Measurements from ENCODE around the gene ARHGAP25.

Gene ARHGAP25

GRCh38 chr2:68766376-68766845 is 31.8 kb downstream of the ARHGAP25 start:
- no peak for DNase-seq (ENCODE audit: low spot score)

DNA sequence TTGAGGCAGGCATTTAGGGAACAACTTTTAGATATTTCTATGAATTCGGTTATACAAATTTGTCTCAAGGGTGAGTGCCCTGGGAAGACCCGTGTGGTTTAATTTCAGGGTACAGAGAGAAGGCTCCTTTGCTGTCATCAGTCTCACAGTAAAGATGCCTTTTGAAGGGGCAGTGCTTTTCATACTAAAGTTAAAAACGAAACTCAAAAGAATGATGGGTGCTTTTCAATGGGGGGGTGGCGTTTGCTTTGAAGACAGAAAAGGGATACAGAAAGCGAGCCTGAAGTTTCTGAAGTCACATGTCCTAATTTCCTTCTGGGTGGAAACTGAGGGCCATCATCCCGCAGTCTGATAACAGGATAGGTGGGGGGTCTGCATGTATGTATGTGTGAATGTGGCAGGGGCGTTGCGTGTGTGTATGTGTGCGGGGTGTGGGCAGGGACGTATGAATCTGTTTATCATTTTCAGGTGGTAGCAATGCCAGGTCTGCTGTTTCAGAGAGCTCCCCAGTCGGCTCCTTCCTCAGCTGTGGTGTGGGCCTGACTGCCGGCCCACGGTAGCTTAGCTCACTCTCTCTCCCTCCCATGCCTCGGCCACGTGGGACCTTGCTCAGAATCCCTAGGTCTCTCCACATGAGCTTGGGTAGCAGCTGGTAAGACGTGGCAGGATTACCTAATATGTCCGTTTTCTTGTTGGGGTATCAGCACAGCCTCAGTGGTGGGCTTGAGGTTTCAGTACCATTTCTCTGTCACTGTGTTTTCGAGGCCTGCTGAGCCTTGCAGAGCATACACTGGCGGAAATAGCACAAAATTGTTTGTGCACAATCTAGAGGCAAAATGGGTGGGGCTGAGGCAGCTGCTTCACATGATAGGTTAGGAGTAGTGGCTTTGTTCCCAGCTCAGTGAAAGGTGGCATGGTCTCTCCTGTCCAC is 32.7 kb downstream of the ARHGAP25 start:
- no peak for DNase-seq (ENCODE audit: low spot score)

DNA sequence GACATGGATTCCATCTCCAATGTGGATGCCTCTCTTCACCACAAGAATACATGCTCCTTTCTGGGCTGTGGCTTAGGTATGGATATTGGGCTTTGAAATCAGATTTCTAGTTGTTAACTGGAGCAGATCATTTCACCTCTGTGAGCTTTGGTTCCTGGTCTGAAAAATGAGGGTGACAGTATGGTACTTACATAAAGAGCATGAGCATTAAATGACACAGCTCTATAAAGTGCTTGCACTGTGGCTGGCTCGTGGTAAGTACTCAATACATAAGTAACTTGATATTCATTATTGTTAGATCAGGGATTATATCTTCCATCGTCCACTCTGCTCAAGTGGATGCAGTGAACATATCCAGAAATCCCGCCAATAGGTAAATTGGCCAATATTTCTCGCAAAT is 33.4 kb downstream of the ARHGAP25 start:
- no peak for DNase-seq (ENCODE audit: low spot score)

DNA sequence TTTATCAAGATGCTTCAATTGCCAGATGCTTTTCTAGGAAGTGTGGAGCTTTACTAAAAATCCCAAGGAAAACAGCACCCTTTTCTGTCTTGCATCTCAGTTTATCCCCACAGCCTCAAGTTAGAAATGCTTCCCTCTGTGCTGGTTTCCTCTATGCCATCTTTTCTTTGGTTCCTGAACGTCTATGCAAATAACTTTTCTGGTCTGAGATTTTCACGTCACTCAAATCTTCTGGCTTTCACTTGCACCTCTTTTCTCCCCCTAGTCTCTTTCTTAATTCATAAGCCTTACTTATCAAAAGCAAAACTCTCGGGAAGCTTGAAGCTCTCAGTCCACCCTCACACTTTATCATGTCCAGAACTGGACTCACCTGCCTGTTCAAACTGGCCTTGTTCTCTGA is 33.9 kb downstream of the ARHGAP25 start:
- no peak for DNase-seq (ENCODE audit: low spot score)

DNA sequence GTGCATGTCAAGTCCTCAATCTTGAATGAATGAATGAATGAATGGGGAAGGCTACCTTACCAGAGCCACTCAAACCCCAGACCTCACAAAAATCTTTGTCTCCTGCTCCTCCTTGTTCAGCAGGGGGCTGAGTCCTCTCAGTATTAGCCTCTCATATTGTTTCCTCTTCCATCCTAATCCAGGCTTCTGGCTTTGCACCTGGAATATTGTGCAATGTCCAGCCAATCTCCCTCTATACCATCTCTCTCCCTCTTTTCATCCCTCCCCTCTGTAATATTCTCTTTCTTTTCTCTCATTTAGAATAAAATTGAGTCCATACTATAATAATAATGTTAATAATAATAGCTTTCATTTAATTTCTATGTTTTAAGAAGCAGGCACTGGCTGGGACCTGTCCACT is 34.3 kb downstream of the ARHGAP25 start:
- no peak for DNase-seq (ENCODE audit: low spot score)

GRCh38 chr2:68769586-68770270 is 35.1 kb downstream of the ARHGAP25 start:
- no peak for DNase-seq (ENCODE audit: low spot score)

DNA sequence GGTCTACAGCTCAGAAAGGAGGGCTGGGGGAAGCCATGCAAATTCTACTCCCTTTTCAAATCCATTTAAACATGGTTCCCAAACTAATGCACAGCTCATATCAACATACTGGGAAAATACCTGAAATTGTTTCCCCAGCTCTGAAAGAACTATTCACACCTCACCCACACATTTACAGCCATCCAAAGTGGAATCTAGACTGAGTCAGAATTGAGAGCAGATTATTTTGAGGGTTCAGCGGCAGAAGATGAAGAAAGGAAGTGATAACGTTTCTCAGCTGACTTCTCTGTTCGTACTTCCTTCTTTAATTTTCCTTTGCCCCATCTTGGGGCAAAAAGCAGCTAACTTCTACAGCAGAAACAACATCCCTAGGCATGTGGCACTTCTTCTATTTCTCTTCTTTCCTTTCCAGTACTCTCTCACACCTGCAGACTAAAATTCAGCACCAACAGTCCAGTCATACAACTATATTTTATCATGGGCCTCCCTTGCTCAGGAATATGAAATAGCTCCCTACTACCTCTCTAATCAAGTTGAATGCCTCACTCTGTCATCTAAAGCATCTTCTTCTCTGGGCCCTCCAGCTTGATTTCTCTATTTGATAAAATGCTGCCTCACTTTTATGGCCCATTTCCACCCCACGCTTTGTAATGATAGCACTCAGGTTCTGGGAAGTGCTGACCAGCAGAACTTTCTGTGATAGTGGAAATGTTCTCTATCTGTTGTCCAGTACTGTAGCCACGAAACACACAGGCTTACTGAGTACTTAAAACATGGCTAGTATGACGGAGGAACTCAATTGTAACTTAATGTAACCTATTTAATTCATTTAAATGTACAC is 35.9 kb downstream of the ARHGAP25 start:
- no peak for DNase-seq (ENCODE audit: low spot score)

DNA sequence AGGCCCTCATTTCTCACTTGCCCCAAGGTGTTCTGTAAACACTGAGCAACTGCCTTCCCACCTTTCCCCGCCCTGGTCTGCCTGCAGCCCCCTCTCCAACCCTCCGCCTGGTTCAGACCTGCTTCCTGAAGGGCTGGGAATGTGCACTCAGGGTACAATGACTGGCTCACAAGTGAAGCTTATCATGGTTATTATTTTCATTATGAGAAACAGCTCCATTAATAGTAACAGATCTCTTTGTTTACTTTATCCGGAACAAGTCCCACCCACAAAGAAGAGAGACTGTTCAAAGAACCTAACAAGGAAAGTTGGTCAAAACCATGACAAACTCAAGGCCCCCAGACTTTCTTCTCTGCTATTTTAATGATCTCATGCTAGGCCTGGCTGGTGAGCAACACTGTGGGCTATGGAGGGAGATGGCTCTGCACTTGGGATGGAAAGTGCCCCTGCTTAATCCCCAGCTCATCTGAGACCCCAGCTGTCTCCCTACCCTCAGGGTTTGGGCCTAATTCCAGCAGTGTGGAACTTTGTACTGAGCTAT is 36.7 kb downstream of the ARHGAP25 start:
- DNase-seq (ENCODE audit: low spot score): no peak

DNA sequence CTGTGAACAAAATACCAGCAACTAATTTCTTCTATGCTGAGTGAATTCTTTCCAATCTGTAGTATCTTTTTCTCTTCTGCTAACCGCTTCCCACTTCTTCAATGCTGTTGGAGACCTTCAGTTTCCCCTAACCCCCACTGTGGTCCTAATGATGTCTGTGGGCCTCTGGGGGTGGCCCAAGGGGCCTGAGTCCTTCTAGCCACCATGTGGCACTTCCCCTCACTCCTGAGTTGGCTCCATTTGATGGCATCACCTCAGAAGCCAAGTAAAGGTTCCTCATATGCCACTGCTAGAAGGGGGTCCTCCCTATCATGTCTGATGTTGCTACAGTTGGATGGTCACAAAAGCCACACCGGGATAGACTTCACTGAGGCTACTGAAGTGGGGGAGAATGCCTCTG is 37.5 kb downstream of the ARHGAP25 start:
- no peak for DNase-seq (ENCODE audit: low spot score)

DNA sequence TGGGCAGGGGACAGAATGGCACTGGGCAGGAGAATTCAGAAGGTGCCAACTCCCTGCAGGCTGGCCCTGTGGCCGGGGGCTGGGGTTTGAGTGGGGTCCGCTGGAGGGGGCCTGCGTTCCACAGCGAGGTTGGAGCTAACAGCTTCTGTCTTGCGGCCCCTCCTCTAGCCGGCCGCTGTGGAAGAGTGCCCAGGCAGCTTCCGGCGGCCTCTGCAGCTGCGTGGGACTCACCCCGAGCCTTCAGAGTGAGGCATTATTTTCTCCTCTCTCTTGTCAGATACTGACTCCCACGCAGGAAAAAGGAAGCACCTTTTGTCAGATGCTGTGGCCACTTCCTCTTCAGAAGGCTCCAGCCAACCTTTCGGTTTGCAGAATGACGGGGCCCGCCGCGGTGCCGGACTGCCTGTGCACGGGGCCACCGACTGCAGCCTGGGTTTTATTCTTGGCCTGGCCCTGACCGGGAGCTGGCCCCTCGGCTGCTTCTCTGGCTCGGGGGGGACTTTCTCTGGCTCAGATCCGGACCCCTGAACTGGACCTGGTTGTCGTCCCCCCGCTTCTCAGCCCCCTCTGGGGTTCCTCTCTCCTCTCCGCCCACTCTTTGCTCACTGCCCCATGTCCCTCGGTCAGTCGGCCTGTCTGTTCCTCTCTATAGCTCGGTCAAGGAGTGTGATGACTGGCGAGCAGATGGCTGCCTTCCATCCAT is 40.1 kb downstream of the ARHGAP25 start:
- DNase-seq (ENCODE audit: low spot score): peak; percentile 23

GRCh38 chr2:68775272-68775842 is 40.7 kb downstream of the ARHGAP25 start:
- no peak for DNase-seq (ENCODE audit: low spot score)

DNA sequence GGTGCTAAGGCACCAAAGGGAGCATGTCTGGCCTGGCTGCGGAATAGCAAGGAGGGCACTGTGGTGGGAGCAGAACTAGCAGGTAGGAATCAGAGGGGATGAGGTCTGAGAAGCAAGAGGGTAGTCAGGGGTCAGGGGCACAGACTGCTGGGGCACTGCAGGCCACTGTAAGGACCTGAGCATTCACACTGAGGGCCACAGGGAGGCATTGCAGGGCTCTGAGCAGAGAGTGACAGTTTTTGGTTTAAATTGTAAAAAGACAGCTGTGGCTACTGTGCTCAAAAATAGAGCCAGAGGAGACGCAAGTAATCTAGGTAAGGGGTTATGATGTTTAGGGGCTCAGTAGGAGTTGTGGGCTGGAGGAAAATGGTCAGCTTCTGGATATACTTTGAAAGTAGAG is 41.5 kb downstream of the ARHGAP25 start:
- DNase-seq (ENCODE audit: low spot score): no peak

- DNase-seq (ENCODE audit: low spot score): no peak
These were observed 45.0 kb downstream of the ARHGAP25 start for GRCh38 chr2:68779595-68779994.

GRCh38 chr2:68784188-68784587 is 49.6 kb downstream of the ARHGAP25 start:
- DNase-seq (ENCODE audit: low spot score): no peak

DNA sequence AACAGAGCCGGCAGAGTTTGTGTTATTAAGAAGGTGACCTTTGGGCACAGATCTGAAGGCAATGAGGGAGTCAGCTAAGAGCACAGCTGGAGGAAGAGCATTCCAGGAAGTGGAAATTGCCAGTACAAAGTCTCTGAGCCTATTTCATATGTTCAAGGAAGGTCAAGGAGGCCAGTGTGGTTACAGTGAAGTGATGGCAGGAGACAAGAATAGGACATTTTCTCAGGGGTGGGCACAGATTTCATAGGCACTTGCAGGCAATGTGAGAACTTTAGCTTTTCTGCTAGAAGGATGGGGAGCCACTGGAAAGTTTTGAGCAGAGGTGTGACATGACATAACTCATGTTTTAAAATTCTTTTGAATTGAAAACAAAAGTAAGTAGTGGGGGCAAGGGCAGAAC is 50.3 kb downstream of the ARHGAP25 start:
- no peak for DNase-seq (ENCODE audit: low spot score)

- no peak for DNase-seq (ENCODE audit: low spot score)
These were observed 52.7 kb downstream of the ARHGAP25 start for GRCh38 chr2:68787356-68787755.

GRCh38 chr2:68789603-68790002 is 55.0 kb downstream of the ARHGAP25 start:
- no peak for DNase-seq (ENCODE audit: low spot score)

- no peak for DNase-seq (ENCODE audit: low spot score)
These were observed 56.0 kb downstream of the ARHGAP25 start for GRCh38 chr2:68790600-68790999.

- no peak for DNase-seq (ENCODE audit: low spot score)
These were observed 57.3 kb downstream of the ARHGAP25 start for GRCh38 chr2:68791914-68792313.

GRCh38 chr2:68792751-68793150 is 58.1 kb downstream of the ARHGAP25 start:
- no peak for DNase-seq (ENCODE audit: low spot score)

- DNase-seq (ENCODE audit: low spot score): no peak
These were observed 61.8 kb downstream of the ARHGAP25 start for GRCh38 chr2:68796295-68796905.
